Mucosa of descending colon (tissue), 3 donors: ENCODE results near the gene SLC37A1. TPM values are rescaled to one million over a fixed set of nuclear protein-coding genes. Genes with fewer than 3 reads are reported as not detected.
A peak's percentile ranks its signal among the peaks of the same experiment; 100 is the strongest.
"Not testable (repeated sequence)": the region's sequence is repeated elsewhere in the genome, so short reads cannot be mapped to it uniquely, and the experiment has no call there.

Experiments used
- ATAC-seq: fragments of 200-7000 bp; cut with Tn5 transposase; one replicate; pipeline ENCODE4 v1.9.1; 2020; ENCODE audit warnings: mild to moderate bottlenecking, moderate library complexity
- DNase-seq, 3 donors: peaks; one replicate each; pipeline ENCODE4 v3.0.0-alpha.2; 2020
- H3K36me3 ChIP-seq: fragments of 200-600 bp; one replicate; pipeline ENCODE4 v1.8.0; 2021; ENCODE audit warnings: low read depth, mild to moderate bottlenecking
- H3K4me1 ChIP-seq: fragments of 200-600 bp; one replicate; pipeline ENCODE4 v1.8.0; 2021; ENCODE audit warnings: low read depth, mild to moderate bottlenecking
- H3K4me3 ChIP-seq: fragments of 200-600 bp; one replicate; pipeline ENCODE4 v1.8.0; 2021; ENCODE audit warnings: mild to moderate bottlenecking
- H3K9me3 ChIP-seq: fragments of 200-600 bp; one replicate; pipeline ENCODE4 v1.8.0; 2021; ENCODE audit warnings: mild to moderate bottlenecking
- CTCF ChIP-seq: fragments of 200-600 bp; IDR thresholded peaks from one replicate; pipeline ENCODE4 v1.8.0; 2022; ENCODE audit warnings: antibody characterized with exemption, mild to moderate bottlenecking
- intact Hi-C, 2 donors: fragments of 100-400 bp; cut with DNase I in 1 of 2; cut with micrococcal nuclease in 1 of 2; formaldehyde crosslinking; loops; one replicate each; pipeline versions ENCODE4 v1.11.0 to v1.11.1; 2022; cut with DNase I, micrococcal nuclease
- total RNA-seq, 3 donors: library from RNA; stranded (reverse); fragmentation: NEBNext Ultra II Directional in 2 of 3; extraction: Animal tissue kit (Norgen Biotek cat#: 25700) in 2 of 3; gene quantifications; one replicate each; pipeline versions ENCODE4 v1.2.1 to v1.2.4, GENCODE V29; 2021 to 2023
- donor health status: DM: no; HTN: no; CAD: no; lungs with moderate emphysema.
- donor health status: DM: no; HTN: no; CAD: no.
- donor health status: DM: no; HTN: yes; CAD: no.

Gene SLC37A1
- total RNA-seq, 3 donors from 2014 or later = 52.3 to 179 (median 92.3) TPM

GRCh38 chr21:42467140-42467983, 46.3 kb upstream of the SLC37A1 start:
- no peak overlapping the region for H3K4me3 ChIP-seq
- ATAC-seq = no peak
- no peaks in the 10 kb centered on the region for H3K36me3 ChIP-seq
- TF ChIP-seq CTCF = no peak
- H3K9me3 ChIP-seq = no peaks in the 10 kb centered on the region
- intact Hi-C loops = loop anchor here in 1 of 2 donors (10.0 kb wide), 1 partner anchor 47 kb away; the partner anchor contains the start of gene SLC37A1
- peak; percentile 43 to 54 (median 46) for DNase-seq
- H3K4me1 ChIP-seq = peaks cover 52% of the 10 kb centered on the region

- peak; percentile 59 for ATAC-seq
- no peak for DNase-seq
- TF ChIP-seq CTCF = no peak
- H3K9me3 ChIP-seq = no peaks in the 10 kb centered on the region
- H3K4me3 ChIP-seq = no peak overlapping the region
- intact Hi-C loops = loop anchor here in 1 of 2 donors (10.0 kb wide), 1 partner anchor 46 kb away; the partner anchor contains the start of gene SLC37A1
- no peaks in the 10 kb centered on the region for H3K36me3 ChIP-seq
- peaks cover 49% of the 10 kb centered on the region for H3K4me1 ChIP-seq
Observed at GRCh38 chr21:42468491-42469131, 45.0 kb upstream of the SLC37A1 start.

- Histone ChIP-seq H3K9me3 (no peaks in the 10 kb centered on the region), H3K4me1 (peaks cover 47% of the 10 kb centered on the region), H3K36me3 (no peaks in the 10 kb centered on the region), H3K4me3 (no peak overlapping the region)
- ATAC-seq = peak; percentile 59
- peak in 2 of 3 donors; percentile 30 to 66 for DNase-seq
- no peak for TF ChIP-seq CTCF
- intact Hi-C loops = loop anchor here in 1 of 2 donors (10.0 kb wide), 1 partner anchor 46 kb away; the partner anchor contains the start of gene SLC37A1
Observed at GRCh38 chr21:42469272-42469671, 44.4 kb upstream of the SLC37A1 start.

- intact Hi-C loops = loop anchor here in 1 of 2 donors (10.0 kb wide), 1 partner anchor 45 kb away; the partner anchor contains the start of gene SLC37A1
- not testable (repeated sequence) for ATAC-seq, DNase-seq, H3K4me3 ChIP-seq, H3K9me3 ChIP-seq, H3K36me3 ChIP-seq
- H3K4me1 ChIP-seq = peaks cover 47% of the 10 kb centered on the region
Observed at GRCh38 chr21:42469726-42470125, 43.9 kb upstream of the SLC37A1 start.

- Histone ChIP-seq H3K36me3 (no peaks in the 10 kb centered on the region), H3K4me1 (peaks cover 38% of the 10 kb centered on the region), H3K9me3 (no peaks in the 10 kb centered on the region), H3K4me3 (no peak overlapping the region)
- no peak for DNase-seq
- intact Hi-C loops = no loop called here
- ATAC-seq = no peak
- no peak for TF ChIP-seq CTCF
Observed at GRCh38 chr21:42471206-42471605, 42.4 kb upstream of the SLC37A1 start.
